Hepatocyte (in vitro differentiated cells): Measurements from ENCODE around the gene ZNF205. TPM values are rescaled to one million over a fixed set of nuclear protein-coding genes. Genes with fewer than 3 reads are reported as not detected.

Experiments used
- DNase-seq: peaks from one replicate; pipeline ENCODE4 v3.0.0-alpha.2; 2016; ENCODE audit warnings: low spot score
- H2AFZ ChIP-seq: fragments of 200-600 bp; sonication (generic); 2 replicates; pipeline ENCODE4 v1.6.0; 2016; ENCODE audit warnings: antibody characterized with exemption, mild to moderate bottlenecking
- H3K27ac ChIP-seq: fragments of 200-600 bp; sonication (generic); 2 replicates; pipeline ENCODE4 v1.5.1; 2016; ENCODE audit warnings: mild to moderate bottlenecking
- H3K27me3 ChIP-seq: fragments of 200-600 bp; sonication (generic); 2 replicates; pipeline ENCODE4 v1.6.1; 2016
- H3K36me3 ChIP-seq: fragments of 200-600 bp; sonication (generic); replicated peaks from 2 replicates; pipeline ENCODE4 v1.5.1; 2016; ENCODE audit warnings: low read depth; ENCODE audit not compliant: insufficient read depth
- H3K4me1 ChIP-seq: fragments of 200-600 bp; sonication (generic); 2 replicates; pipeline ENCODE4 v1.5.1; 2016; ENCODE audit warnings: mild to moderate bottlenecking, moderate library complexity; ENCODE audit not compliant: insufficient read depth
- H3K4me2 ChIP-seq: fragments of 200-600 bp; sonication (generic); 2 replicates; pipeline ENCODE4 v1.6.0; 2016
- H3K4me3 ChIP-seq: fragments of 200-600 bp; sonication (generic); 2 replicates; pipeline ENCODE4 v1.5.1; 2016; ENCODE audit warnings: mild to moderate bottlenecking
- H3K79me2 ChIP-seq: fragments of 200-600 bp; sonication (generic); 2 replicates; pipeline ENCODE4 v1.6.0; 2017; ENCODE audit warnings: mild to moderate bottlenecking
- H3K9me2 ChIP-seq: fragments of 200-600 bp; sonication (generic); replicated peaks from 2 replicates; pipeline ENCODE4 v1.6.0; 2017; ENCODE audit warnings: mild to moderate bottlenecking; ENCODE audit not compliant: insufficient read depth
- H3K9me3 ChIP-seq: fragments of 200-600 bp; sonication (generic); 2 replicates; pipeline ENCODE4 v1.5.1; 2016; ENCODE audit warnings: low read depth, mild to moderate bottlenecking
- H4K20me1 ChIP-seq: fragments of 200-600 bp; sonication (generic); 2 replicates; pipeline ENCODE4 v1.6.0; 2016; ENCODE audit warnings: mild to moderate bottlenecking; ENCODE audit not compliant: insufficient read depth, poor library complexity, severe bottlenecking
- EZH2 ChIP-seq: fragments of 200-600 bp; sonication (generic); IDR thresholded peaks from 2 replicates; pipeline ENCODE4 v1.6.1; 2016; ENCODE audit warnings: antibody characterized with exemption, mild to moderate bottlenecking, borderline replicate concordance
- EZH2phosphoT487 ChIP-seq: fragments of 200-600 bp; sonication (generic); IDR thresholded peaks from one replicate; pipeline ENCODE4 v1.6.1; 2018; ENCODE audit warnings: antibody characterized with exemption, mild to moderate bottlenecking, low read depth, moderate library complexity; ENCODE audit not compliant: unreplicated experiment, severe bottlenecking
- WGBS: methylation state at CpG from one replicate; pipeline ENCODE4 v1.1.6; 2016; ENCODE audit warnings: low lambda C conversion rate; ENCODE audit errors: missing lambda C conversion rate; 5-methylcytosine and 5-hydroxymethylcytosine counted together
- polyA plus RNA-seq: library from polyadenylated mRNA; unstranded; fragments of >200 nt; fragmentation: Nextera tagmentation; extraction: Ambion mirVana; gene quantifications from 2 replicates; pipeline ENCODE4 v1.2.1, GENCODE V29; 2016
- total RNA-seq: library from RNA; depleted of rRNA; stranded (reverse); fragments of >200 nt; gene quantifications from 2 replicates; pipeline ENCODE4 v1.2.3, GENCODE V29; 2014
- TF ChIP-seq, protein P1 (sequence below): fragments of 200-600 bp; sonication (generic); IDR thresholded peaks from 2 replicates; pipeline ENCODE4 v1.5.1; 2016; ENCODE audit warnings: antibody characterized with exemption, mild to moderate bottlenecking; ENCODE audit not compliant: poor library complexity

ZNF205 gene
- total and polyA plus RNA-seq, 2 experiments from 2014 or later = 12.3 to 12.6 TPM

DNA sequence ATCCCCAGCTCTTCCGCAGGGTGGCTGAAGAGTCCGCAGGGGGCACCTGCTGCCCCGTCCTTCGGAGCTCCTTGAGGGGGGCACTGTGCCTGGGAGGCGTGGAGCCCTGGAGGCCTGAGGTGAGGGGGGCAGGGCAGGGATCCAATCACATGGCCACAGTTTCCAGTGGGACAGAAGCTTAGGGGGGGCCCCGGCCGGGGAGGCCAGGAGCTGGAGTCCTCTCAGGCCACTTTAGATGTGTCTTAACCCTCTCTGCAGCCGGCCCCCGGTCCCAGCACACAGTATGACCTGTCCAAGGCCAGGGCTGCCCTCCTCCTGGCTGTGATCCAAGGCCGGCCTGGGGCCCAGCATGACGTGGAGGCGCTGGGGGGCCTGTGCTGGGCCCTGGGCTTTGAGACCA lies 33.3 kb downstream of the ZNF205 start:
- TF ChIP-seq EZH2 = no peak
- TF ChIP-seq EZH2phosphoT487 = no peak
- TF ChIP-seq, protein P1, sequence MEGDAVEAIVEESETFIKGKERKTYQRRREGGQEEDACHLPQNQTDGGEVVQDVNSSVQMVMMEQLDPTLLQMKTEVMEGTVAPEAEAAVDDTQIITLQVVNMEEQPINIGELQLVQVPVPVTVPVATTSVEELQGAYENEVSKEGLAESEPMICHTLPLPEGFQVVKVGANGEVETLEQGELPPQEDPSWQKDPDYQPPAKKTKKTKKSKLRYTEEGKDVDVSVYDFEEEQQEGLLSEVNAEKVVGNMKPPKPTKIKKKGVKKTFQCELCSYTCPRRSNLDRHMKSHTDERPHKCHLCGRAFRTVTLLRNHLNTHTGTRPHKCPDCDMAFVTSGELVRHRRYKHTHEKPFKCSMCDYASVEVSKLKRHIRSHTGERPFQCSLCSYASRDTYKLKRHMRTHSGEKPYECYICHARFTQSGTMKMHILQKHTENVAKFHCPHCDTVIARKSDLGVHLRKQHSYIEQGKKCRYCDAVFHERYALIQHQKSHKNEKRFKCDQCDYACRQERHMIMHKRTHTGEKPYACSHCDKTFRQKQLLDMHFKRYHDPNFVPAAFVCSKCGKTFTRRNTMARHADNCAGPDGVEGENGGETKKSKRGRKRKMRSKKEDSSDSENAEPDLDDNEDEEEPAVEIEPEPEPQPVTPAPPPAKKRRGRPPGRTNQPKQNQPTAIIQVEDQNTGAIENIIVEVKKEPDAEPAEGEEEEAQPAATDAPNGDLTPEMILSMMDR = no peak
- 84% methylated on average over 8 of the region's 12 CpGs for WGBS

DNA sequence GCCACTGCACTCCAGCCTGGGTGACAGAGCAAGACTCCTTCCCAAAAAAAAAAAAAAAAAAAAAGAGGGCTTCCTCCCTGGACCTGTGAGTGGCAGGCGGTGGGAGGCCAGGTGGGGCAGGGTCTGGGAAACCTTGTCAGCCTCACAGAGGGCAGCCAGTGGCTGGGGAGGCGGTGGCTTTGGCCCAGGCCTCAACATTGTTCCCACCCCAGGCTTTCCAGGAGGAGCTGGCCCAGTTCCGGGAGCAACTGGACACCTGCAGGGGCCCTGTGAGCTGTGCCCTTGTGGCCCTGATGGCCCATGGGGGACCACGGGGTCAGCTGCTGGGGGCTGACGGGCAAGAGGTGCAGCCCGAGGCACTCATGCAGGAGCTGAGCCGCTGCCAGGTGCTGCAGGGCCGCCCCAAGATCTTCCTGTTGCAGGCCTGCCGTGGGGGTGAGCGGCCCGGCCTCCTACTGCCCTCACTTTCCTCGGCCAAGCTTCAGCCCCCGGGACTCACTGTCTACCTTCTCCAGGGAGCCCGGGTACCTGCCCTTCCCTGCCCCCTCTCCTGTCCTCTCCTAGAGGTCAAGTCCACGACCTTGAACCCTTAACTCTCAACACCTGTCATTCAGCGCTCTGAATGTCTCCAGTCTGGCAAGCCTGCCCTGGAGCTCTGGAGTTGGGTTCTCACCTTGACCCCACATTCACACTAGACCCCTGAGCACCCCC lies 34.8 kb downstream of the ZNF205 start:
- peaks cover 4% of the 10 kb centered on the region for H3K4me1 ChIP-seq
- H3K4me3 ChIP-seq = no peak overlapping the region
- no peaks in the 10 kb centered on the region for H3K9me2 ChIP-seq
- no peaks in the 10 kb centered on the region for H3K36me3 ChIP-seq
- no peaks in the 10 kb centered on the region for H3K9me3 ChIP-seq
- no peaks in the 10 kb centered on the region for H4K20me1 ChIP-seq
- H3K27me3 ChIP-seq = no peaks in the 10 kb centered on the region
- 90% methylated on average over 16 of the region's 16 CpGs for WGBS
- no peak overlapping the region for H3K4me2 ChIP-seq
- H3K27ac ChIP-seq = no peak overlapping the region
- no peak overlapping the region for H2AFZ ChIP-seq
- TF ChIP-seq, protein P1 = no peak
- TF ChIP-seq EZH2phosphoT487 (no peak), EZH2 (no peak)
- no peak for DNase-seq
- no peaks in the 10 kb centered on the region for H3K79me2 ChIP-seq

More for the DNA sequence above, 33.3 kb downstream of the ZNF205 start:
- Histone ChIP-seq H2AFZ (no peak overlapping the region), H3K4me2 (no peak overlapping the region), H3K4me3 (no peak overlapping the region), H3K9me2 (no peaks in the 10 kb centered on the region), H3K4me1 (peaks cover 4% of the 10 kb centered on the region), H4K20me1 (no peaks in the 10 kb centered on the region), H3K36me3 (no peaks in the 10 kb centered on the region), H3K27me3 (no peaks in the 10 kb centered on the region), H3K9me3 (no peaks in the 10 kb centered on the region), H3K27ac (no peak overlapping the region), H3K79me2 (no peaks in the 10 kb centered on the region)
- no peak for DNase-seq

DNA sequence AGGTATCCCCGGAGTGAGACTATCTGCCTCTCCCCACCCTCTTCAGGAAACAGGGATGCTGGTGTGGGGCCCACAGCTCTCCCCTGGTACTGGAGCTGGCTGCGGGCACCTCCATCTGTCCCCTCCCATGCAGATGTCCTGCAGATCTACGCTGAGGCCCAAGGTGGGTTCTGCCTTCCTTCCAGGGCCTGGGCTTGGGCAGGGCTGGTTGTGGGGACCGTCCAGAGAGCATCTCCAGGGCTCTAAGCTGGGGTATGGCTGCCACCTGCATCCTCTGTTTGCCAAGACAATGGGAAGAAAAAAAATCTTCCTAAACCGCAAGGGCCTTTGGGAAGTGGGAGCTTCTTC lies 35.3 kb downstream of the ZNF205 start:
- Histone ChIP-seq H3K36me3 (no peaks in the 10 kb centered on the region), H3K4me3 (no peak overlapping the region), H3K9me3 (no peaks in the 10 kb centered on the region), H3K27me3 (no peaks in the 10 kb centered on the region), H2AFZ (no peak overlapping the region), H4K20me1 (no peaks in the 10 kb centered on the region), H3K9me2 (no peaks in the 10 kb centered on the region), H3K79me2 (no peaks in the 10 kb centered on the region), H3K4me2 (no peak overlapping the region), H3K27ac (no peak overlapping the region), H3K4me1 (peaks cover 4% of the 10 kb centered on the region)
- DNase-seq = no peak
- TF ChIP-seq EZH2 (no peak), EZH2phosphoT487 (no peak)
- 94% methylated on average over 5 of the region's 5 CpGs for WGBS

DNA sequence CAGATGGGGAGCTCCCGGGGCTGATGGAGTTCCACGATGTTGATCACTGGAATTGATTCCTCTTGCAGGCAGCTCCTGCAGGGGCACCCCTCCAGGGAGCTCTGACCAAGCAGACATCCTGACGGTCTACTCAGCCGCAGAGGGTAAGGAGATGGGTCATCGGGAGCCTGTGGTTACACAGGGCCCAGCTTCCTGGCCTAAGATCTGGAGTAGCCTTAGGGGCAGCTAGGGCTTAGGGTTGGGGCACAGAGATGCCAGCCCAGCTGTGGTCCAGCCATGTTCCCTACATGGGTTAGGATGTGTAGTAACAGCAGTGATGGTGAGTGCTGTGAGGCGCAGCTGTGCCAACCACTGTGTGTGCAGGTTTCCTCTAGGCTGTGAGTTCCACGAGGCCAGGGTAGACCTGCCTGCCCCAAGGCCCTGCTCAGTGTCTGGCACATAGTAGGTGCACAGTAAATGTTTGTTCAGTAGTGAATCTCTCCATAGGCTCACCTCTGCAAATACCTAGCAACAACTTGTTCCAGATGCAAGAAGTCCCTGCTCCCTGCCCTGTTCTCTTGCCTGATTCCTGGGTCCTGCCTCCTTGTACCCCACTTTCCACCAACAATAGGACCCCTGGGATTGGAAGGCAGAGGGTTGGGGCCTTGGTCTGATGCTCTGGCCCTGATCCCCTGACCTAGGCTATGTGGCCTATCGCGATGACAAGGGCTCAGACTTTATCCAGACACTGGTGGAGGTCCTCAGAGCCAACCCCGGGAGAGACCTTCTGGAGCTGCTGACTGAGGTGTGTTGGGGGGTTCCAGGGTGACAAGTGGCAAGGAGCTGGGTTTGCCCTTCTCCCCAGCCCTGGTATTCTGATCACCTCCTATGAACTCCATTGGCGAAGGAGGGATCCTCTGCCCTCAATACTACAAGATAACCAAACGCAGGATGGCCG lies 36.1 kb downstream of the ZNF205 start:
- H2AFZ ChIP-seq = no peak overlapping the region
- H3K27ac ChIP-seq = no peak overlapping the region
- no peak overlapping the region for H3K4me2 ChIP-seq
- WGBS = 91% methylated on average over 13 of the region's 13 CpGs
- TF ChIP-seq EZH2 (no peak), EZH2phosphoT487 (no peak)
- TF ChIP-seq, protein P1 = no peak
- H3K36me3 ChIP-seq = no peaks in the 10 kb centered on the region
- no peaks in the 10 kb centered on the region for H3K9me3 ChIP-seq
- H3K27me3 ChIP-seq = no peaks in the 10 kb centered on the region
- H4K20me1 ChIP-seq = no peaks in the 10 kb centered on the region
- no peaks in the 10 kb centered on the region for H3K9me2 ChIP-seq
- H3K4me1 ChIP-seq = peaks cover 4% of the 10 kb centered on the region
- no peak overlapping the region for H3K4me3 ChIP-seq
- no peaks in the 10 kb centered on the region for H3K79me2 ChIP-seq
- DNase-seq = no peak
